GM18498 (cell line): Measurements from ENCODE around the gene USP37.

Experiments
- ATAC-seq: cut with Tn5 transposase; IDR thresholded peaks from one replicate; pipeline ENCODE4 v1.9.1; 2021; ENCODE audit warnings: mild to moderate bottlenecking, moderate library complexity; ENCODE audit not compliant: unreplicated experiment

USP37 gene

GRCh38 chr2:218568190-218569037 lies at the start of gene USP37, which contains the start of gene CNOT9:
TSS of gene USP37 (minus strand) at chr2:218568351. CDS start at chr2:218558653, 9,698 bp downstream.
TSS of gene CNOT9 (plus strand) at chr2:218568839. CDS start at chr2:218568955, 116 bp downstream.
- peak; percentile 85 for ATAC-seq

GRCh38 chr2:218615868-218616315 lies 47.7 kb upstream of the USP37 start:
- no peak for ATAC-seq

- ATAC-seq = no peak
Observed at GRCh38 chr2:218607436-218608115, 39.4 kb upstream of the USP37 start, which contains the start of gene PLCD4. TSS of gene PLCD4 (plus strand) at chr2:218607899. CDS start at chr2:218615740, 7,841 bp downstream.

- no peak for ATAC-seq
Observed at GRCh38 chr2:218605432-218605831, 37.3 kb upstream of the USP37 start.

GRCh38 chr2:218585541-218585940 lies 17.4 kb upstream of the USP37 start:
- no peak for ATAC-seq

- ATAC-seq = no peak
Observed at GRCh38 chr2:218583983-218584850, 16.1 kb upstream of the USP37 start.

- peak; percentile 72 for ATAC-seq
Observed at GRCh38 chr2:218582076-218582475, 13.9 kb upstream of the USP37 start.

GRCh38 chr2:218578272-218578877 lies 10.2 kb upstream of the USP37 start:
- ATAC-seq = no peak

GRCh38 chr2:218577482-218578220 lies 9.5 kb upstream of the USP37 start:
- ATAC-seq = no peak

- no peak for ATAC-seq
Observed at GRCh38 chr2:218576854-218577253, 8.7 kb upstream of the USP37 start.

GRCh38 chr2:218570850-218571249 lies 2.7 kb upstream of the USP37 start:
- no peak for ATAC-seq

- no peak for ATAC-seq
Observed at GRCh38 chr2:218569661-218570500, 1.7 kb upstream of the USP37 start.

- ATAC-seq = peak; percentile 23
Observed at GRCh38 chr2:218569038-218569431, 884 bp upstream of the USP37 start.

GRCh38 chr2:218567797-218568189 lies 358 bp downstream of the USP37 start:
- ATAC-seq = peak; percentile 40

- no peak for ATAC-seq
Observed at GRCh38 chr2:218566296-218566695, 1.9 kb downstream of the USP37 start.

- ATAC-seq = no peak
Observed at GRCh38 chr2:218564056-218564455, 4.1 kb downstream of the USP37 start.

GRCh38 chr2:218558986-218559385 lies 9.2 kb downstream of the USP37 start:
- ATAC-seq = no peak

GRCh38 chr2:218557941-218558340 lies 10.2 kb downstream of the USP37 start:
- ATAC-seq = no peak

GRCh38 chr2:218555527-218555926 lies 12.6 kb downstream of the USP37 start:
- ATAC-seq = no peak
